OCI-LY1 (cell line): ENCODE data around the gene NFIL3.

Experiments
- CTCF ChIP-seq: fragments of 200-600 bp; sonication (generic), shearing (Covaris generic); IDR thresholded peaks from 2 replicates; pipeline ENCODE4 v1.5.1; 2017; ENCODE audit warnings: mild to moderate bottlenecking, antibody characterized with exemption, low read length, moderate library complexity, mixed read lengths
- EZH2 ChIP-seq: fragments of 200-600 bp; sonication (generic), shearing (Covaris generic); IDR thresholded peaks from 2 replicates; pipeline ENCODE4 v1.8.0; 2017; ENCODE audit warnings: borderline replicate concordance, mixed run types, mild to moderate bottlenecking, antibody characterized with exemption, low read length, moderate library complexity, mixed read lengths

GRCh38 chr9:91359083-91359482 is 64.5 kb downstream of the NFIL3 start:
- TF ChIP-seq CTCF = no peak
- no peak for TF ChIP-seq EZH2
